Measurements from ENCODE around the gene CHST11. TPM values are rescaled to one million over a fixed set of nuclear protein-coding genes. Genes with fewer than 3 reads are reported as not detected.

CHST11 gene
- total and polyA plus RNA-seq, 10 of the 15 experiments (the other 5 are each of a cell fraction or from before 2014, with no cell fraction given) = 1.9 to 38.1 (median 17.2) TPM

DNA sequence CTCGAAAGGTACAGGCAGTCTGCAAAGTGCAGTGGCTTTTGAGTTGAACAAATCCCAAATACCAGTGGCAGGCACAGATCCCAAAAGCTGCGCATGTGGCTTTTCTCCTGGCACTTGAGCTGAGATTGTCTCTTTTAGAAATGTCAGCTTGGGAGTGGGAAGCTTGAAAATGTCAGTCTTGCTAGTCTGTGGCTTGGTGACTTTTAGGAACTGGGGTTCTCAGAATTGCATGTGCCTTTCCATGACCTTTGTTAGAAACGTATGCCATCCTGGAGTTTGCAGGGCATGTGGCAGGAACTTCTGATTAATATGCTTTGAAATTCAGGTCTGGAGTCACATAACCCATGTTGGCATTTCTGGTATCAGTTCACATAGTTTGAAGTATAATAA is 182.1 kb downstream of the CHST11 start:
- Histone ChIP-seq H3K27me3 (replicated peaks in 1 of 2; ENCODE audit: control insufficient read depth in 2 of 2, insufficient read depth in 2 of 2, low read length in 1 of 2) (no peaks in the 10 kb centered on the region), H3K9ac (ENCODE audit: control insufficient read depth, insufficient read depth, low read length) (no peak overlapping the region), H3K4me3 (no peak overlapping the region), H3K4me1 (ENCODE audit: control insufficient read depth, insufficient read depth, low read length) (peaks cover 33% of the 10 kb centered on the region), H3K79me2 (ENCODE audit: control insufficient read depth, insufficient read depth, low read length) (peaks cover 16% of the 10 kb centered on the region), H3K27ac (ENCODE audit: control insufficient read depth, insufficient read depth) (no peak overlapping the region), H3K4me2 (ENCODE audit: control insufficient read depth, insufficient read depth) (no peak overlapping the region), H2AFZ (ENCODE audit: control insufficient read depth, low read depth, low read length) (no peak overlapping the region), H3K36me3 (ENCODE audit: control insufficient read depth in 2 of 2, insufficient read depth in 2 of 2, low read length in 1 of 2) (peaks cover 2 to 8% of the 10 kb centered on the region in 2 experiments; a peak in 3 of 4 replicates), H4K20me1 (ENCODE audit: control insufficient read depth, insufficient read depth) (no peaks in the 10 kb centered on the region), H3K9me3 (replicated peaks; ENCODE audit: control insufficient read depth, insufficient read depth, low read length) (peaks cover 16% of the 10 kb centered on the region)
- intact Hi-C loops (cut with micrococcal nuclease; ENCODE audit: unreplicated experiment) = no loop called here
- FAIRE-seq (no peak), ATAC-seq (no peak), DNase-seq (ENCODE audit: low read depth, low spot score) (no peak)
- ChIA-PET RAD21 (ENCODE audit: unreplicated experiment) (interaction anchor here (1.2 to 2.0 kb wide), 5 partner anchors 30 to 257 kb away, joined by 3 to 7 read pairs (median 4); no protein-coding TSS in a partner anchor), CTCF (interaction anchor here (1.7 to 2.4 kb wide), 2 partner anchors 14 to 257 kb away, joined by 5 to 11 read pairs; no protein-coding TSS in a partner anchor), SMC1A (ENCODE audit: uncharacterized antibody, unreplicated experiment) (interaction anchor here (0.7 to 2.8 kb wide), 10 partner anchors 9 to 180 kb away, joined by 3 to 11 read pairs (median 4); no protein-coding TSS in a partner anchor), POLR2A (interaction anchor here (1.1 kb wide), 1 partner anchor 138 kb away, joined by 3 read pairs; no protein-coding TSS in a partner anchor)
- no TSS peak for BruUV-seq (replicated peaks)
- 94% methylated on average over 3 of the region's 3 CpGs for WGBS (ENCODE audit: insufficient coverage, insufficient replicate concordance, low lambda C conversion rate, missing lambda C conversion rate)
- in situ Hi-C loops (cut with MboI) = no loop called here
- TF ChIP-seq CUX1 (IDR thresholded peaks at IDR 0.05; ENCODE audit: insufficient replicate concordance, low read depth, low read length) (no peak), MYC (IDR thresholded peaks at IDR 0.05; ENCODE audit: insufficient read depth, insufficient read length, insufficient replicate concordance, low read length, severe bottlenecking) (no peak), CEBPZ (IDR thresholded peaks at IDR 0.05; ENCODE audit: low read depth, low read length) (no peak), TCF3 (IDR thresholded peaks at IDR 0.05; ENCODE audit: borderline replicate concordance, insufficient read depth, low read depth, low read length) (no peak), NFIC (IDR thresholded peaks at IDR 0.05; ENCODE audit: low read depth, low read length) (no peak), SREBF1 (IDR thresholded peaks at IDR 0.05; ENCODE audit: low read length) (no peak), SUZ12 (IDR thresholded peaks at IDR 0.05; ENCODE audit: unreplicated experiment) (no peak), PML (IDR thresholded peaks at IDR 0.05; ENCODE audit: low read length) (no peak), KDM1A (IDR thresholded peaks at IDR 0.05; ENCODE audit: borderline replicate concordance) (no peak), GABPA (IDR thresholded peaks at IDR 0.05; ENCODE audit: low read depth) (no peak), ZNF207 (IDR thresholded peaks at IDR 0.05; ENCODE audit: borderline replicate concordance) (no peak)
- TF ChIP-seq, protein P1, sequence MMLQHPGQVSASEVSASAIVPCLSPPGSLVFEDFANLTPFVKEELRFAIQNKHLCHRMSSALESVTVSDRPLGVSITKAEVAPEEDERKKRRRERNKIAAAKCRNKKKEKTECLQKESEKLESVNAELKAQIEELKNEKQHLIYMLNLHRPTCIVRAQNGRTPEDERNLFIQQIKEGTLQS (IDR thresholded peaks at IDR 0.05; ENCODE audit: borderline replicate concordance, extremely low read depth, low read depth, low read length) = no peak
- TF ChIP-seq, protein P2, sequence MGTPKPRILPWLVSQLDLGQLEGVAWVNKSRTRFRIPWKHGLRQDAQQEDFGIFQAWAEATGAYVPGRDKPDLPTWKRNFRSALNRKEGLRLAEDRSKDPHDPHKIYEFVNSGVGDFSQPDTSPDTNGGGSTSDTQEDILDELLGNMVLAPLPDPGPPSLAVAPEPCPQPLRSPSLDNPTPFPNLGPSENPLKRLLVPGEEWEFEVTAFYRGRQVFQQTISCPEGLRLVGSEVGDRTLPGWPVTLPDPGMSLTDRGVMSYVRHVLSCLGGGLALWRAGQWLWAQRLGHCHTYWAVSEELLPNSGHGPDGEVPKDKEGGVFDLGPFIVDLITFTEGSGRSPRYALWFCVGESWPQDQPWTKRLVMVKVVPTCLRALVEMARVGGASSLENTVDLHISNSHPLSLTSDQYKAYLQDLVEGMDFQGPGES (IDR thresholded peaks at IDR 0.05) = no peak
